Measurements from ENCODE around the gene SETD2. TPM values are rescaled to one million over a fixed set of nuclear protein-coding genes. Genes with fewer than 3 reads are reported as not detected.
A peak's percentile ranks its signal among the peaks of the same experiment; 100 is the strongest.

Gene SETD2
- total RNA-seq, 3 donors from 2014 or later (not counting 1 experiment from before 2014, with no cell fraction given) = 86.5 to 104 (median 95.9) TPM

- H3K27ac ChIP-seq (ENCODE audit: low read length) = peak overlapping the region; percentile 7
- TF ChIP-seq, protein P1, sequence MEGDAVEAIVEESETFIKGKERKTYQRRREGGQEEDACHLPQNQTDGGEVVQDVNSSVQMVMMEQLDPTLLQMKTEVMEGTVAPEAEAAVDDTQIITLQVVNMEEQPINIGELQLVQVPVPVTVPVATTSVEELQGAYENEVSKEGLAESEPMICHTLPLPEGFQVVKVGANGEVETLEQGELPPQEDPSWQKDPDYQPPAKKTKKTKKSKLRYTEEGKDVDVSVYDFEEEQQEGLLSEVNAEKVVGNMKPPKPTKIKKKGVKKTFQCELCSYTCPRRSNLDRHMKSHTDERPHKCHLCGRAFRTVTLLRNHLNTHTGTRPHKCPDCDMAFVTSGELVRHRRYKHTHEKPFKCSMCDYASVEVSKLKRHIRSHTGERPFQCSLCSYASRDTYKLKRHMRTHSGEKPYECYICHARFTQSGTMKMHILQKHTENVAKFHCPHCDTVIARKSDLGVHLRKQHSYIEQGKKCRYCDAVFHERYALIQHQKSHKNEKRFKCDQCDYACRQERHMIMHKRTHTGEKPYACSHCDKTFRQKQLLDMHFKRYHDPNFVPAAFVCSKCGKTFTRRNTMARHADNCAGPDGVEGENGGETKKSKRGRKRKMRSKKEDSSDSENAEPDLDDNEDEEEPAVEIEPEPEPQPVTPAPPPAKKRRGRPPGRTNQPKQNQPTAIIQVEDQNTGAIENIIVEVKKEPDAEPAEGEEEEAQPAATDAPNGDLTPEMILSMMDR (IDR thresholded peaks at IDR 0.05) = no peak
Observed at GRCh38 chr3:46971742-46972141, 192.2 kb downstream of the SETD2 start.

GRCh38 chr3:46971151-46971550, 192.8 kb downstream of the SETD2 start:
- H3K36me3 Mint-ChIP-seq = no peaks in the 10 kb centered on the region
- TF ChIP-seq, protein P1 (IDR thresholded peaks at IDR 0.05) = no peak
- intact Hi-C loops (cut with micrococcal nuclease) = no loop called here

More at GRCh38 chr3:46971742-46972141, 192.2 kb downstream of the SETD2 start:
- Histone ChIP-seq H3K4me1 (ENCODE audit: control insufficient read depth, insufficient read depth, low read length) (peaks cover 75% of the 10 kb centered on the region), H3K4me3 (ENCODE audit: low read length) (no peak overlapping the region), H3K27me3 (ENCODE audit: control insufficient read depth, insufficient read depth, low read length) (no peaks in the 10 kb centered on the region), H3K9me3 (ENCODE audit: control insufficient read depth, insufficient read depth, low read length) (no peaks in the 10 kb centered on the region), H3K36me3 (ENCODE audit: control insufficient read depth, insufficient read depth, low read length) (peaks cover 2% of the 10 kb centered on the region)
- DNase-seq = peak in 1 of 2 donors; percentile 40
- H3K27me3 Mint-ChIP-seq (ENCODE audit: low read depth in 2 of 2) = no peaks in the 10 kb centered on the region
- H3K4me3 Mint-ChIP-seq = peak overlapping the region; percentile 85
- WGBS (ENCODE audit: insufficient coverage) = 0% methylated on average over 1 of the region's 1 CpG
- intact Hi-C loops (cut with micrococcal nuclease) = no loop called here
- H3K36me3 Mint-ChIP-seq = no peaks in the 10 kb centered on the region
- ATAC-seq = no peak
- no peaks in the 10 kb centered on the region for H3K9me3 Mint-ChIP-seq
- peaks cover 82 to 86% of the 10 kb centered on the region in 2 donors for H3K4me1 Mint-ChIP-seq
- peak overlapping the region; percentile 88 to 93 for H3K27ac Mint-ChIP-seq

GRCh38 chr3:46970391-46971091, 193.4 kb downstream of the SETD2 start:
- H3K9me3 ChIP-seq (ENCODE audit: control insufficient read depth, insufficient read depth, low read length) = no peaks in the 10 kb centered on the region
- no peaks in the 10 kb centered on the region for H3K36me3 Mint-ChIP-seq
- H3K9me3 Mint-ChIP-seq = no peaks in the 10 kb centered on the region
- H3K4me1 ChIP-seq (ENCODE audit: control insufficient read depth, insufficient read depth, low read length) = peaks cover 81% of the 10 kb centered on the region
- H3K27ac Mint-ChIP-seq = peak overlapping the region; percentile 88 to 93
- ATAC-seq = no peak
- TF ChIP-seq, protein P1 (IDR thresholded peaks at IDR 0.05) = no peak
- intact Hi-C loops (cut with micrococcal nuclease) = no loop called here
- H3K36me3 ChIP-seq (ENCODE audit: control insufficient read depth, insufficient read depth, low read length) = peaks cover 6% of the 10 kb centered on the region
- H3K27me3 Mint-ChIP-seq (ENCODE audit: low read depth in 2 of 2) = no peaks in the 10 kb centered on the region
- no peak for DNase-seq
- peaks cover 86 to 89% of the 10 kb centered on the region in 2 donors for H3K4me1 Mint-ChIP-seq
- WGBS (ENCODE audit: insufficient coverage) = 68% methylated on average over 3 of the region's 3 CpGs
- H3K4me3 Mint-ChIP-seq = peak overlapping the region; percentile 85
- no peaks in the 10 kb centered on the region for H3K27me3 ChIP-seq (ENCODE audit: control insufficient read depth, insufficient read depth, low read length)
- H3K27ac ChIP-seq (ENCODE audit: low read length) = no peak overlapping the region
- no peak overlapping the region for H3K4me3 ChIP-seq (ENCODE audit: low read length)

More at GRCh38 chr3:46971151-46971550, 192.8 kb downstream of the SETD2 start:
- DNase-seq = no peak
- H3K36me3 ChIP-seq (ENCODE audit: control insufficient read depth, insufficient read depth, low read length) = peaks cover 2% of the 10 kb centered on the region
- Mint-ChIP-seq H3K27me3 (ENCODE audit: low read depth in 2 of 2) (no peaks in the 10 kb centered on the region), H3K27ac (peak overlapping the region; percentile 88 to 93), H3K4me1 (peaks cover 82 to 86% of the 10 kb centered on the region in 2 donors), H3K4me3 (peak overlapping the region; percentile 85), H3K9me3 (no peaks in the 10 kb centered on the region)
- no peak overlapping the region for H3K4me3 ChIP-seq (ENCODE audit: low read length)
- H3K27ac ChIP-seq (ENCODE audit: low read length) = peak overlapping the region; percentile 7
- H3K9me3 ChIP-seq (ENCODE audit: control insufficient read depth, insufficient read depth, low read length) = no peaks in the 10 kb centered on the region
- no peak for ATAC-seq
- WGBS (ENCODE audit: insufficient coverage) = 61% methylated on average over 6 of the region's 6 CpGs
- H3K27me3 ChIP-seq (ENCODE audit: control insufficient read depth, insufficient read depth, low read length) = no peaks in the 10 kb centered on the region
- H3K4me1 ChIP-seq (ENCODE audit: control insufficient read depth, insufficient read depth, low read length) = peaks cover 81% of the 10 kb centered on the region

Data from natural killer cell (primary cell).